ENCODE data around the gene RTL1.

- TF ChIP-seq CTCF (IDR thresholded peaks at IDR 0.05) (no peak), POLR2A (IDR thresholded peaks at IDR 0.05) (no peak)
Measured at GRCh38 chr14:100859781-100860180, 43.7 kb downstream of the RTL1 start.

Measured in Peyer's patch (tissue), 4 donors.